Keratinocyte (primary cell): ENCODE measurements around the gene RIT2. TPM values are rescaled to one million over a fixed set of nuclear protein-coding genes. Genes with fewer than 3 reads are reported as not detected.

Source experiments
- DNase-seq: peaks from one replicate; pipeline ENCODE4 v3.0.0-alpha.2; 2011; ENCODE audit warnings: low read depth, missing footprints, low spot score
- FAIRE-seq: peaks from 2 replicates; lab custom pipeline; 2011; peaks lifted over from hg19 to GRCh38; lab: Jason Lieb, UNC
- H2AFZ ChIP-seq: 2 replicates; pipeline ENCODE4 v1.6.0; 2012; ENCODE audit warnings: low read length, control low read depth, inconsistent platforms; ENCODE audit not compliant: control insufficient read depth
- H3K27ac ChIP-seq: 2 replicates; pipeline ENCODE4 v1.5.1; 2011; ENCODE audit warnings: low read length; ENCODE audit not compliant: control insufficient read depth, insufficient read depth
- H3K27me3 ChIP-seq: 3 replicates; pipeline ENCODE4 v1.6.0; 2011; ENCODE audit warnings: low read length; ENCODE audit not compliant: control insufficient read depth, insufficient read depth; ENCODE audit errors: extremely low read depth
- H3K36me3 ChIP-seq, 2 experiments: 2 replicates in 1 of 2; 3 replicates in 1 of 2; pipeline ENCODE4 v1.5.1; 2011; ENCODE audit warnings: low read length in 2 of 2, mild to moderate bottlenecking in 1 of 2; ENCODE audit not compliant: control insufficient read depth in 2 of 2, insufficient read depth in 2 of 2; ENCODE audit errors: extremely low read depth in 1 of 2
- H3K4me1 ChIP-seq: 3 replicates; pipeline ENCODE4 v1.5.1; 2011; ENCODE audit warnings: low read length; ENCODE audit not compliant: control insufficient read depth, insufficient read depth; ENCODE audit errors: extremely low read depth
- H3K4me2 ChIP-seq: 3 replicates; pipeline ENCODE4 v1.6.0; 2011; ENCODE audit warnings: low read depth, low read length; ENCODE audit not compliant: control insufficient read depth, insufficient read depth; ENCODE audit errors: extremely low read depth
- H3K4me3 ChIP-seq, 3 experiments: fragments of 200-600 bp in 1 of 3; sonication (generic) in 1 of 3; 2 replicates in 2 of 3; 3 replicates in 1 of 3; pipeline ENCODE4 v1.5.1; 2011 to 2016; ENCODE audit warnings: low read length in 3 of 3, mild to moderate bottlenecking in 3 of 3, control low read depth in 2 of 3, inconsistent platforms in 1 of 3, low read depth in 1 of 3, mixed read lengths in 1 of 3, mixed run types in 1 of 3, moderate library complexity in 1 of 3; ENCODE audit not compliant: control insufficient read depth in 2 of 3, insufficient read depth in 2 of 3; ENCODE audit errors: extremely low read depth in 1 of 3
- H3K79me2 ChIP-seq: 2 replicates; pipeline ENCODE4 v1.6.0; 2012; ENCODE audit warnings: low read length; ENCODE audit not compliant: control insufficient read depth, insufficient read depth
- H3K9ac ChIP-seq: 3 replicates; pipeline ENCODE4 v1.6.0; 2011; ENCODE audit warnings: low read length; ENCODE audit not compliant: control insufficient read depth, insufficient read depth; ENCODE audit errors: extremely low read depth
- H3K9me1 ChIP-seq: 3 replicates; pipeline ENCODE4 v1.6.0; 2011; ENCODE audit warnings: low read length; ENCODE audit not compliant: control insufficient read depth, insufficient read depth; ENCODE audit errors: extremely low read depth
- H3K9me3 ChIP-seq: 2 replicates; pipeline ENCODE4 v1.5.1; 2012; ENCODE audit warnings: low read depth, low read length; ENCODE audit not compliant: control insufficient read depth
- H4K20me1 ChIP-seq: 3 replicates; pipeline ENCODE4 v1.6.0; 2011; ENCODE audit warnings: low read length; ENCODE audit not compliant: control insufficient read depth, insufficient read depth; ENCODE audit errors: extremely low read depth
- CTCF ChIP-seq, 3 experiments: IDR thresholded peaks in 1 of 3; conservative IDR thresholded peaks in 1 of 3; optimal IDR thresholded peaks in 1 of 3; 2 replicates in 2 of 3; 3 replicates in 1 of 3; pipeline versions ENCODE3 to v1.5.1; 2011; ENCODE audit warnings: low read length in 3 of 3, mild to moderate bottlenecking in 3 of 3, moderate library complexity in 2 of 3, control low read depth in 1 of 3, inconsistent platforms in 1 of 3; ENCODE audit not compliant: insufficient read depth in 2 of 3; ENCODE audit errors: extremely low read depth in 1 of 3
- EZH2 ChIP-seq: IDR thresholded peaks from one replicate; pipeline ENCODE4 v1.6.1; 2012; ENCODE audit warnings: inconsistent platforms, mild to moderate bottlenecking, low read length, moderate library complexity
- dilution Hi-C: fragments of 300-500 bp; cut with MboI; formaldehyde crosslinking; loops from one replicate; pipeline ENCODE4 v1.7.0; 2020; ENCODE audit warnings: low sequenced_read_pairs; ENCODE audit not compliant: extremely low pct_ligation_motif_present
- polyA plus RNA-seq, 5 experiments: library from polyadenylated mRNA; depleted of rRNA in 3 of 5; stranded (reverse) in 3 of 5; stranded (forward) in 1 of 5; unstranded in 1 of 5; fragments of >200 nt; gene quantifications; 1 replicate in 1 of 5; 2 replicates in 3 of 5; 3 replicates in 1 of 5; pipeline versions ENCODE4 v1.2.1 to v1.2.3, GENCODE V29; 2011 to 2012; ENCODE audit warnings: missing spikeins in 2 of 5, low read depth in 1 of 5, low replicate concordance in 1 of 5

Gene RIT2
- polyA plus RNA-seq, 1 donor (not counting 4 experiments of a cell fraction or from before 2014, with no cell fraction given), result not detected

- H4K20me1 ChIP-seq, result no peaks in the 10 kb centered on the region
- DNase-seq (no peak), FAIRE-seq (no peak)
- H3K9me3 ChIP-seq, result no peaks in the 10 kb centered on the region
- no peak overlapping the region for H3K9ac ChIP-seq
- H3K27me3 ChIP-seq, result no peaks in the 10 kb centered on the region
- H3K4me1 ChIP-seq, result no peaks in the 10 kb centered on the region
- no peaks in the 10 kb centered on the region for H3K36me3 ChIP-seq
- H3K4me2 ChIP-seq, result no peak overlapping the region
- H3K79me2 ChIP-seq, result no peaks in the 10 kb centered on the region
- no peak overlapping the region for H3K4me3 ChIP-seq
- TF ChIP-seq EZH2, result no peak
- TF ChIP-seq CTCF (optimal IDR thresholded peaks at IDR 0.05 in 1 of 3, IDR thresholded peaks at IDR 0.05 in 1 of 3, conservative IDR thresholded peaks at IDR 0.05 in 1 of 3; ENCODE audit: extremely low read depth in 1 of 3, insufficient read depth in 2 of 3, low read length in 3 of 3), result no peak
- dilution Hi-C loops, result no loop called here
- H3K27ac ChIP-seq, result no peak overlapping the region
- no peak overlapping the region for H2AFZ ChIP-seq
- no peaks in the 10 kb centered on the region for H3K9me1 ChIP-seq
These were observed 221.5 kb downstream of the RIT2 start for GRCh38 chr18:42893977-42894376.

GRCh38 chr18:42892181-42892580, 223.3 kb downstream of the RIT2 start:
- Histone ChIP-seq H3K4me3 (no peak overlapping the region), H3K27ac (no peak overlapping the region), H4K20me1 (no peaks in the 10 kb centered on the region), H3K4me2 (no peak overlapping the region), H3K79me2 (no peaks in the 10 kb centered on the region), H3K27me3 (no peaks in the 10 kb centered on the region), H3K36me3 (no peaks in the 10 kb centered on the region), H3K4me1 (no peaks in the 10 kb centered on the region), H3K9ac (no peak overlapping the region), H3K9me3 (no peaks in the 10 kb centered on the region), H3K9me1 (no peaks in the 10 kb centered on the region), H2AFZ (no peak overlapping the region)
- FAIRE-seq (no peak), DNase-seq (no peak)
- no peak for TF ChIP-seq CTCF (optimal IDR thresholded peaks at IDR 0.05 in 1 of 3, IDR thresholded peaks at IDR 0.05 in 1 of 3, conservative IDR thresholded peaks at IDR 0.05 in 1 of 3; ENCODE audit: extremely low read depth in 1 of 3, insufficient read depth in 2 of 3, low read length in 3 of 3)
- TF ChIP-seq EZH2, result no peak
- dilution Hi-C loops, result no loop called here
